ENCODE data around the gene NDUFB3.

Gene NDUFB3

DNA sequence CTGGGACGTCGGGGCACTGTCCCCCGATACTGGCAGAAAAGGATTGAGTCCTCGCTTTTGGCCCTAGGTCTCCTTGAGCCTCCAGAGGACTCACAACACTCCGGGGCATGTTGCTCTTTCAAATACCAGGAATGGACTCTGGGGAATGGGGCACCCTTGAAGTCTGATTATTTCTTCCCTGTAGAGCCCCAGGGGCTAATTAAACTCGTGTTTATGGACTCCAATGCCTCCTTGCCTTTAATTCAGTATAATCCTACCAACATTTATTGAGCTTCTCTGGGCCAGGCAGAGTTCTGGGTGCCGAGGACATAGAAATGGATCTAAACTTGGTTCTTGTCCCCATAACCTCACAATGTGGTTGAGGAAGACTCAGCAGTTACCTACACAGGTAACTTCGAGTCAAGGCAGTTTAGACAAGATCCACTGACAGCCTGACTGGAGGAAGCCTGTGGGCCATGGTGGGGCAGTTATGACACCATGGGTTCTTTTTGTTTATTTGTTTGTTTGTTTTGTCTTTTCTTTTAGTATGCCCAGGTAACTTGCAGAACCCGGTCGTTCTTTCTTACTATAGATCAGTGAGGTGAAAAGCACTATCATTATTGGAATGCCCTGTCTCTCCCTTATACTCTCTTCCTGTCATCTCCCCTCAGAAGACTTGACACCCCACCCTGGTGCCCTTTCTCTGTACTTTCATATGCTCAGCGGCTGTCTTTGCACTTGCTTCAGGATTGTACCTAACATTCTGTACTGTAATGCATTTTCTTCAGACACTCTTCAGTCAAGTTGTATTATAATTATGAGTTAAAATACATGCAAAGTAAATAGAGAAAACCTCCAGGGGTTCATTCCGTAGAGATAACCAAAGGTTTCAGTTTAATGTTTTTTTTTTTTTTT, 47.4 kb downstream of the NDUFB3 start:
- no peak for DNase-seq (ENCODE audit: low read depth)
- H3K4me3 ChIP-seq (ENCODE audit: low read length): peak overlapping the region; percentile 85
- TF ChIP-seq, protein P1, sequence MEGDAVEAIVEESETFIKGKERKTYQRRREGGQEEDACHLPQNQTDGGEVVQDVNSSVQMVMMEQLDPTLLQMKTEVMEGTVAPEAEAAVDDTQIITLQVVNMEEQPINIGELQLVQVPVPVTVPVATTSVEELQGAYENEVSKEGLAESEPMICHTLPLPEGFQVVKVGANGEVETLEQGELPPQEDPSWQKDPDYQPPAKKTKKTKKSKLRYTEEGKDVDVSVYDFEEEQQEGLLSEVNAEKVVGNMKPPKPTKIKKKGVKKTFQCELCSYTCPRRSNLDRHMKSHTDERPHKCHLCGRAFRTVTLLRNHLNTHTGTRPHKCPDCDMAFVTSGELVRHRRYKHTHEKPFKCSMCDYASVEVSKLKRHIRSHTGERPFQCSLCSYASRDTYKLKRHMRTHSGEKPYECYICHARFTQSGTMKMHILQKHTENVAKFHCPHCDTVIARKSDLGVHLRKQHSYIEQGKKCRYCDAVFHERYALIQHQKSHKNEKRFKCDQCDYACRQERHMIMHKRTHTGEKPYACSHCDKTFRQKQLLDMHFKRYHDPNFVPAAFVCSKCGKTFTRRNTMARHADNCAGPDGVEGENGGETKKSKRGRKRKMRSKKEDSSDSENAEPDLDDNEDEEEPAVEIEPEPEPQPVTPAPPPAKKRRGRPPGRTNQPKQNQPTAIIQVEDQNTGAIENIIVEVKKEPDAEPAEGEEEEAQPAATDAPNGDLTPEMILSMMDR (IDR thresholded peaks at IDR 0.05; ENCODE audit: insufficient read depth, low read depth, low read length, missing control alignments): no peak

DNA sequence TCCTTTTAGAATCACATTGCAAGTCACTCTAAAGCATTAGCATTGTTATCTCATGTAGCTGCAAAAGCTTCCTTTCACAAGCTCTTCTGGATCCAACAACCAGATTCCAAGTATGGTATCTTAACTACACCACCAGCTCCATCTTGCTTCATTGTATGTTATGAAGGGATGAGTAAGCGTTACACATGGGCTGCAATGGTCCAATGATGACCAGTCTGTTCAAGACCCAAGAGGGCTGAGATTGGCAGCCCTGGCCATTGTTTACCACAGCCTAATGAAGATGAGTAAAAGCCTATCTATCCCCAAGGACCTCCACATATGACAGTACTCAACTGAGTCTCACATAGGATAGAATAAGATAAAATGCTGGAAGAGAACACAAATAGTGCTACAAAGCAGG, 50.5 kb downstream of the NDUFB3 start:
- DNase-seq (ENCODE audit: low read depth): no peak
- H3K4me3 ChIP-seq (ENCODE audit: low read length): no peak overlapping the region
- TF ChIP-seq, protein P1 (IDR thresholded peaks at IDR 0.05; ENCODE audit: insufficient read depth, low read depth, low read length, missing control alignments): no peak

DNA sequence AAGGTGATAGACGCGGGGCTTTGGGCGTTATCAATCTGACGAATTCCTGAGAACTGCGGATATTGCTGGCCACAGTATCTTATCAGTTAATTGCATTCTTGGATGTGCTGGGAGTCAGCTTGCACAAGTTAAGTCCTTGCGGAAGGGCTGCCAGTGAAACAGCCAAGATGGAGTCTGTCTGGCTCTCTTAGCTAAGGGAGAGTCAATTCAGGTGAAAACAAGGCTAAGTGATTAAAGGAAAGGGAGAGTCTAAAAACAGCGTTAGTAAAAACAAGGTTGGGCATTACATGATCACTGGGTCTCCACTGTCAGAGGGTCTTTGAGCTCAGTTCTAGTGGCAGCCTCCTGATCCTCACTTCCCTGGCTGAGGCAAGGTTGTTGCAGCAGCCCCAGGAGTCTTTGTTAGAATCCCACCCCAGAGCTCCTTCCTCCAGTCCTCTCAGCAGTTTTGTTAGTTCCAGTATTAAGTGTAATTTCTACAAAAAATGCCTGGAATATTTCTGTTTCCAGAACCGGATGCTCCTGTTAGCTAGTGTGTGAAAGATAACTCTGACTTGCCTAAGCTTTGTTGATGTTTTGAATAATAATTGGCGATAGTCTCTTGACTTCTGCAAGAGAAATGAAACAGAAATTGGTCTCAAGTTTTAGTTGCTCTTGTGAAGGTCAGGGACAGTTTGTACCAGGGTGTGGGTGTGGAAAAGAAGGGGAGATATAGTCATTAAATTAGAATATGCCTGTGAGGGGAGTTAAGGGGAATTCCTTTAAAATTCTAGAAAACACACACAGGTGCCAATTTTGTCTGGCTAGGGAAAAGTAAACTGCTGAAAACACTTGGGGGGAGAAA, 54.7 kb downstream of the NDUFB3 start:
- no peak overlapping the region for H3K4me3 ChIP-seq (ENCODE audit: low read length)
- TF ChIP-seq, protein P1 (IDR thresholded peaks at IDR 0.05; ENCODE audit: insufficient read depth, low read depth, low read length, missing control alignments): no peak
- no peak for DNase-seq (ENCODE audit: low read depth)

DNA sequence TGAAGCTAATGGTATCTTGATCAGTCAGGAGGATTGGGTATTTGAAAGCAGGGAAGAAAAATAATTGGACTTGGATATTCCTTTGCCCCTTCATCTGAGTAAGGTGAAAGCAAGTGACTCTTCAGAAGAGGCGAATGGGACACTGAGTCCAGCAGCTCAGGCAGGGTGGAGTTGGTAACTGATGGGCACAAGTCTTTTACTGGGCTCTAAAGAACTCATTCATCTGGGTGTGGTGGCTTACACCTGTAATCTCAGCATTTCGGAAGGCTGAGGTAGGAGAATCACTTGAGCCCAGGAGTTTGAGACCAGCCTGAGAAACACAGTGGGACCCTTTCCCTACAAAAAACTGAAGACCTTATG, 55.3 kb downstream of the NDUFB3 start:
- TF ChIP-seq, protein P1 (IDR thresholded peaks at IDR 0.05; ENCODE audit: insufficient read depth, low read depth, low read length, missing control alignments): no peak
- no peak overlapping the region for H3K4me3 ChIP-seq (ENCODE audit: low read length)
- no peak for DNase-seq (ENCODE audit: low read depth)

DNA sequence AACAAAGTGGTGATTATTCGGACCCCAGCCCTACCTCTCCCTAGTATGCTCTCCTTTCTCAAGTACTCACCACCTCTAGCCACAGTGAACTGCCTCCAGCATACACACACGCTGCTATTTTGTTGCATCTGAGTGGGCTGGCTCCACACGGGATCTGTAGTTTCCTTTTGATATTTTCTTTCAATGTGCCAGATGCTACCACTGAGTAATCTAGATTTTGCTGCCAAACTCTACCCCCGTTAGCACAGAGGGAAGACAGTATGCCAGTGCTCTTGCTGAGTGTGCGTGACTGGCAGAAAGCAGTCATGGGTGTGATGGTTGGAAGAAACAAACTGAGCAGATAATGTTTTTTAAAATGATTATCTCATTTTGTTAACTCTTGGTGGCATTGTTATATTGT, 55.8 kb downstream of the NDUFB3 start:
- H3K4me3 ChIP-seq (ENCODE audit: low read length): no peak overlapping the region
- DNase-seq (ENCODE audit: low read depth): peak; percentile 47
- TF ChIP-seq, protein P1 (IDR thresholded peaks at IDR 0.05; ENCODE audit: insufficient read depth, low read depth, low read length, missing control alignments): no peak

DNA sequence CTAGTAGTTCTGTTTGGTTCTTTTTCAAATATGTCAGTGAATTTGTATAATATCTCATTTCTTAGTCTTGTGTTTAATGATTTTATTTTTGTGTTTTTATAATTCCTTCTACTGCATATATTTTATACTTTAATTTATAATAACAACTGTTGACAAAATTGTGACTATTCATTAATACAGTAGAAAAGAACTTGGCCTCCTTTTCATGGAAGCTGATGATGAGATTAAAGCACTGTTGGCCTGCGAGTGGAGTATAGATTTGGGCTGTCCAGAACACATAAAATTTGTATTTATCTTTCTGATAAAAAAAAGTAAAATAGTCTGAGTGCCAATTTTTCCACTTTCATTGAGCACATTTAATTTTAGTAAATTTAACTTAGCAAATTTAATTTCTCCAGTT, 56.2 kb downstream of the NDUFB3 start:
- DNase-seq (ENCODE audit: low read depth): no peak
- TF ChIP-seq, protein P1 (IDR thresholded peaks at IDR 0.05; ENCODE audit: insufficient read depth, low read depth, low read length, missing control alignments): no peak
- H3K4me3 ChIP-seq (ENCODE audit: low read length): no peak overlapping the region
